Gastrocnemius medialis (tissue), 4 donors: ENCODE data around the gene BCAS4. TPM values are rescaled to one million over a fixed set of nuclear protein-coding genes. Genes with fewer than 3 reads are reported as not detected.

ENCODE experiments used
- ATAC-seq, 2 donors: fragments of 150-250 bp; one replicate each; pipeline ENCODE4 v1.9.1; 2016
- DNase-seq, 2 donors: peaks; one replicate each; pipeline ENCODE4 v3.0.0-alpha.2; 2019
- H3K27ac ChIP-seq, 4 donors: fragments of 200-600 bp; sonication (generic); 1 replicate in 1 of 4; 2 replicates in 3 of 4; pipeline ENCODE4 v1.5.1; 2016 to 2018; ENCODE audit warnings: mild to moderate bottlenecking in 2 of 4, moderate library complexity in 1 of 4
- H3K27me3 ChIP-seq, 3 donors: fragments of 200-600 bp; sonication (generic) in 2 of 3; 1 replicate in 1 of 3; 2 replicates in 2 of 3; pipeline versions ENCODE4 v1.5.1 to v1.6.0; 2016 to 2019; ENCODE audit warnings: mild to moderate bottlenecking in 1 of 3, moderate library complexity in 1 of 3
- H3K36me3 ChIP-seq, 2 donors: fragments of 200-600 bp; sonication (generic) in 1 of 2; one replicate each; pipeline ENCODE4 v1.5.1; 2017 to 2018
- H3K4me1 ChIP-seq, 2 donors: fragments of 200-600 bp; sonication (generic) in 1 of 2; one replicate each; pipeline ENCODE4 v1.5.1; 2016 to 2017; ENCODE audit warnings: mild to moderate bottlenecking in 2 of 2
- H3K4me3 ChIP-seq, 4 donors: fragments of 200-600 bp; sonication (generic) in 3 of 4; 1 replicate in 1 of 4; 2 replicates in 3 of 4; pipeline ENCODE4 v1.5.1; 2016 to 2019; ENCODE audit warnings: mild to moderate bottlenecking in 2 of 4
- H3K9me3 ChIP-seq, 3 donors: fragments of 200-600 bp; sonication (generic) in 2 of 3; 1 replicate in 1 of 3; 2 replicates in 2 of 3; pipeline ENCODE4 v1.5.1; 2016 to 2019
- CTCF ChIP-seq, 5 experiments: fragments of 450-650 bp in 3 of 5; fragments of 200-600 bp in 2 of 5; sonication (generic) in 2 of 5; IDR thresholded peaks in 4 of 5; conservative IDR thresholded peaks in 1 of 5; 1 replicate in 4 of 5; 2 replicates in 1 of 5; pipeline ENCODE4 v1.5.1; 2016 to 2019; ENCODE audit warnings: antibody characterized with exemption in 5 of 5, mild to moderate bottlenecking in 3 of 5, moderate library complexity in 3 of 5
- POLR2A ChIP-seq, 2 donors: fragments of 450-650 bp; IDR thresholded peaks; one replicate each; pipeline ENCODE4 v1.6.1; 2017; ENCODE audit warnings: antibody characterized with exemption in 2 of 2, mild to moderate bottlenecking in 2 of 2, moderate library complexity in 2 of 2
- in situ Hi-C, 4 donors: fragments of 200-750 bp; cut with MboI; loops; one replicate each; pipeline versions ENCODE4 v1.15.0 to v1.8.0; 2017; ENCODE audit warnings: low sequenced_read_pairs in 4 of 4
- intact Hi-C: fragments of 100-400 bp; cut with DNase I; formaldehyde crosslinking; loops from one replicate; pipeline ENCODE4 v1.15.1; 2023; ENCODE audit warnings: low total_unique reads
- total RNA-seq, 4 donors: library from RNA; depleted of rRNA; stranded (reverse); fragments of >200 nt; gene quantifications; one replicate each; pipeline versions ENCODE4 v1.1.0 to v1.2.3, GENCODE V29; 2016

Gene BCAS4
- total RNA-seq, 4 donors from 2014 or later = 0.16 to 2.2 (median 0.51) TPM; not detected in 1

DNA sequence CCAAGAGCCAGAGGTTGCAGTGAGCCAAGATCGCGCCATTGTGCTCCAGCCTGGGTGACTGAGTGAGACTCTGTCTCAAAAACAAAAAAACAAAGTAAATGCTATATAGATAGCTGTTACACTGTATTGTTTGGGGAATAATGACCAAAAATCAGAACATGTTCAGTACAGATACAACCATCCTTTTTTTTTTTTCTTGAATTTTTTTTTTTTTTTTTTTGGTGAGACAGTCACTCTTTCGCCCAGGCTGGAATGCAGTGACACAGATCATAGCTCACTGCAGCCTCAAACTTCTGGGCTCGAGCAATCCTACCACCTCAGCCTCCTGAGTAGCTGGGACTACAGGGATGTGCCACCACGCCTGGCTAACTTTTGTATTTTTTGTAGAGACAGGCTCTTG is 63.7 kb downstream of the BCAS4 start:
- Histone ChIP-seq H3K4me3 (no peak overlapping the region), H3K9me3 (no peaks in the 10 kb centered on the region), H3K36me3 (no peaks in the 10 kb centered on the region), H3K27me3 (no peaks in the 10 kb centered on the region), H3K27ac (no peak overlapping the region), H3K4me1 (no peaks in the 10 kb centered on the region)
- ATAC-seq = no peak
- DNase-seq = no peak
- in situ Hi-C loops = no loop called here
- intact Hi-C loops = no loop called here
- TF ChIP-seq POLR2A (IDR thresholded peaks at IDR 0.05) (no peak), CTCF (IDR thresholded peaks at IDR 0.05 in 4 of 5, conservative IDR thresholded peaks at IDR 0.05 in 1 of 5) (no peak)

- Histone ChIP-seq H3K9me3 (no peaks in the 10 kb centered on the region), H3K27ac (no peak overlapping the region), H3K27me3 (no peaks in the 10 kb centered on the region), H3K36me3 (no peaks in the 10 kb centered on the region), H3K4me1 (no peaks in the 10 kb centered on the region), H3K4me3 (no peak overlapping the region)
- in situ Hi-C loops = no loop called here
- DNase-seq = no peak
- TF ChIP-seq CTCF (IDR thresholded peaks at IDR 0.05 in 4 of 5, conservative IDR thresholded peaks at IDR 0.05 in 1 of 5) = no peak
- TF ChIP-seq POLR2A (IDR thresholded peaks at IDR 0.05) = no peak
- ATAC-seq = no peak
- intact Hi-C loops = no loop called here
These were observed 64.3 kb downstream of the BCAS4 start for GRCh38 chr20:50859161-50859560.

- ATAC-seq (no peak), DNase-seq (no peak)
- H3K27ac ChIP-seq = no peak overlapping the region
- TF ChIP-seq POLR2A (IDR thresholded peaks at IDR 0.05) (no peak), CTCF (IDR thresholded peaks at IDR 0.05 in 4 of 5, conservative IDR thresholded peaks at IDR 0.05 in 1 of 5) (no peak)
- intact Hi-C loops (no loop called here), in situ Hi-C loops (no loop called here)
- no peak overlapping the region for H3K4me3 ChIP-seq
- H3K4me1 ChIP-seq = no peaks in the 10 kb centered on the region
- no peaks in the 10 kb centered on the region for H3K9me3 ChIP-seq
- no peaks in the 10 kb centered on the region for H3K27me3 ChIP-seq
- no peaks in the 10 kb centered on the region for H3K36me3 ChIP-seq
These were observed 66.2 kb downstream of the BCAS4 start for GRCh38 chr20:50861012-50861411.

DNA sequence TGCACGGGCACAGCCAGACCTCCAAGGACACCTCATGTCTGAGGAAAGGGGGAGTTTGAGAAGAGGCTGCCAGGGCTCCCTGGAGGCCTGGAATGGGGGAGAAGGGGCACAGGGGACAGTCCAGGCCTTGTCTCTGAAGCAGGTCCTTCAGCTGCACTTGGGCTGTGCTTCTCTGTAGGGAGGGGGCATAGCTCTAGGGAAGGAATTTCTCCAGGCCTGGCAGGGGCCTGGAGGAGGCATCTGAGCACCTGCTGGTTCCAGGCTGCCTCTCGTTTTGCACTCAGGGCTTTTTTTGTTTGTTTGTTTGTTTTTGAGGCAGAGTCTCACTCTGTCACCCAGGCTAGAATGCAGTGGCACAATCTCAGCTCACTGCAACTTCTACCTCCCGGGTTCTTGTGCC is 67.7 kb downstream of the BCAS4 start:
- intact Hi-C loops (no loop called here), in situ Hi-C loops (no loop called here)
- DNase-seq = no peak
- H3K27me3 ChIP-seq = no peaks in the 10 kb centered on the region
- TF ChIP-seq CTCF (IDR thresholded peaks at IDR 0.05 in 4 of 5, conservative IDR thresholded peaks at IDR 0.05 in 1 of 5) (no peak), POLR2A (IDR thresholded peaks at IDR 0.05) (no peak)
- H3K4me3 ChIP-seq = no peak overlapping the region
- H3K9me3 ChIP-seq = no peaks in the 10 kb centered on the region
- H3K36me3 ChIP-seq = no peaks in the 10 kb centered on the region
- H3K4me1 ChIP-seq = no peaks in the 10 kb centered on the region
- no peak for ATAC-seq
- H3K27ac ChIP-seq = no peak overlapping the region

GRCh38 chr20:50865114-50865513 is 70.3 kb downstream of the BCAS4 start:
- ATAC-seq (no peak), DNase-seq (no peak)
- intact Hi-C loops (no loop called here), in situ Hi-C loops (no loop called here)
- no peaks in the 10 kb centered on the region for H3K27me3 ChIP-seq
- H3K4me3 ChIP-seq = no peak overlapping the region
- H3K36me3 ChIP-seq = no peaks in the 10 kb centered on the region
- no peak for TF ChIP-seq CTCF (IDR thresholded peaks at IDR 0.05 in 4 of 5, conservative IDR thresholded peaks at IDR 0.05 in 1 of 5)
- TF ChIP-seq POLR2A (IDR thresholded peaks at IDR 0.05) = no peak
- no peaks in the 10 kb centered on the region for H3K9me3 ChIP-seq
- no peaks in the 10 kb centered on the region for H3K4me1 ChIP-seq
- H3K27ac ChIP-seq = no peak overlapping the region
